Measurements from ENCODE around the gene ARHGEF6. TPM values are rescaled to one million over a fixed set of nuclear protein-coding genes. Genes with fewer than 3 reads are reported as not detected.

The ARHGEF6 gene
- total and polyA plus RNA-seq, 2 experiments from 2014 or later: 2.5 to 6.0 TPM

GRCh38 chrX:136687457-136687856, 93.3 kb downstream of the ARHGEF6 start (continued):
- TF ChIP-seq ZNF462 (CRISPR knock-in tag; IDR thresholded peaks at IDR 0.05) (no peak), JUNB (IDR thresholded peaks at IDR 0.05; ENCODE audit: unreplicated experiment) (no peak), EZH2 (IDR thresholded peaks at IDR 0.05; ENCODE audit: low read depth, unreplicated experiment) (no peak), ETS1 (IDR thresholded peaks at IDR 0.05) (no peak), CTCF (conservative IDR thresholded peaks at IDR 0.05; ENCODE audit: low read depth in 2 of 2) (no peak), NANOG (IDR thresholded peaks at IDR 0.05; ENCODE audit: borderline replicate concordance) (no peak)

- Histone ChIP-seq H3K4me2 (no peak overlapping the region), H3F3A (replicated peaks; ENCODE audit: low read depth) (no peaks in the 10 kb centered on the region), H3K79me2 (replicated peaks; ENCODE audit: insufficient read depth) (no peaks in the 10 kb centered on the region), H2AFZ (no peak overlapping the region), H3K4me1 (ENCODE audit: insufficient read depth) (0 out of 2 replicates have a peak, but pooled peaks cover 3% of the 10 kb centered on the region), H3K27me3 (ENCODE audit: insufficient read depth) (no peaks in the 10 kb centered on the region), H3K27ac (ENCODE audit: low read depth) (no peak overlapping the region), H3K36me3 (ENCODE audit: insufficient read depth) (no peaks in the 10 kb centered on the region), H4K20me1 (replicated peaks; ENCODE audit: insufficient read depth) (no peaks in the 10 kb centered on the region), H3K9me2 (ENCODE audit: insufficient read depth) (no peaks in the 10 kb centered on the region), H3K4me3 (no peak overlapping the region)
- H3K4me3 Mint-ChIP-seq: no peak overlapping the region
- H3K36me3 Mint-ChIP-seq (ENCODE audit: low read depth): no peaks in the 10 kb centered on the region
- DNase-seq (ENCODE audit: low spot score): no peak
- no peak for TF ChIP-seq EZH2phosphoT487 (IDR thresholded peaks at IDR 0.05; ENCODE audit: unreplicated experiment)
- no peak for TF ChIP-seq ZNF331 (CRISPR knock-in tag; IDR thresholded peaks at IDR 0.05; ENCODE audit: low read depth)
- no peak for TF ChIP-seq POLR2AphosphoS5 (IDR thresholded peaks at IDR 0.05; ENCODE audit: low read depth)
- no peak for TF ChIP-seq NANOG (IDR thresholded peaks at IDR 0.05; ENCODE audit: borderline replicate concordance)
- TF ChIP-seq CREB1 (CRISPR knock-in tag; IDR thresholded peaks at IDR 0.05; ENCODE audit: low read depth): no peak
- TF ChIP-seq ETS1 (IDR thresholded peaks at IDR 0.05): no peak
- no peak for TF ChIP-seq REST (IDR thresholded peaks at IDR 0.05; ENCODE audit: unreplicated experiment)
- no peak for TF ChIP-seq ZNF114 (CRISPR knock-in tag; IDR thresholded peaks at IDR 0.05)
- H3K4me1 Mint-ChIP-seq: peaks cover 8% of the 10 kb centered on the region; the same call in 2 of the 3 replicates
- no peaks in the 10 kb centered on the region for H3K27me3 Mint-ChIP-seq (ENCODE audit: insufficient read depth, low read depth, poor library complexity)
- no peaks in the 10 kb centered on the region for H3K9me3 Mint-ChIP-seq
- H3K27ac Mint-ChIP-seq: no peak overlapping the region
- ATAC-seq: no peak
Measured at GRCh38 chrX:136684120-136684519, 96.6 kb downstream of the ARHGEF6 start.

All from GM23338 (cell line).